SK-N-MC (cell line): ENCODE results near the gene GNG3.

ENCODE experiments used
- EZH2 ChIP-seq: fragments of 200-600 bp; sonication (generic); IDR thresholded peaks from one replicate; pipeline ENCODE4 v1.6.1; 2017; ENCODE audit warnings: antibody characterized with exemption
- POLR2AphosphoS5 ChIP-seq: IDR thresholded peaks from 2 replicates; pipeline ENCODE4 v1.6.1; 2012; ENCODE audit warnings: mild to moderate bottlenecking, low read depth, low read length, borderline replicate concordance

- TF ChIP-seq EZH2 = no peak
- TF ChIP-seq POLR2AphosphoS5 = no peak
Observed at GRCh38 chr11:62669420-62670161, 37.9 kb upstream of the GNG3 start.
